GM04504 (cell line): Measurements from ENCODE around the gene CACNA2D4.
"Not testable (repeated sequence)": the region's sequence is repeated elsewhere in the genome, so short reads cannot be mapped to it uniquely, and the experiment has no call there.

Experiments
- DNase-seq: peaks from one replicate; pipeline ENCODE4 v3.0.0-alpha.2; 2012; ENCODE audit warnings: low read depth

The CACNA2D4 gene, protein sequence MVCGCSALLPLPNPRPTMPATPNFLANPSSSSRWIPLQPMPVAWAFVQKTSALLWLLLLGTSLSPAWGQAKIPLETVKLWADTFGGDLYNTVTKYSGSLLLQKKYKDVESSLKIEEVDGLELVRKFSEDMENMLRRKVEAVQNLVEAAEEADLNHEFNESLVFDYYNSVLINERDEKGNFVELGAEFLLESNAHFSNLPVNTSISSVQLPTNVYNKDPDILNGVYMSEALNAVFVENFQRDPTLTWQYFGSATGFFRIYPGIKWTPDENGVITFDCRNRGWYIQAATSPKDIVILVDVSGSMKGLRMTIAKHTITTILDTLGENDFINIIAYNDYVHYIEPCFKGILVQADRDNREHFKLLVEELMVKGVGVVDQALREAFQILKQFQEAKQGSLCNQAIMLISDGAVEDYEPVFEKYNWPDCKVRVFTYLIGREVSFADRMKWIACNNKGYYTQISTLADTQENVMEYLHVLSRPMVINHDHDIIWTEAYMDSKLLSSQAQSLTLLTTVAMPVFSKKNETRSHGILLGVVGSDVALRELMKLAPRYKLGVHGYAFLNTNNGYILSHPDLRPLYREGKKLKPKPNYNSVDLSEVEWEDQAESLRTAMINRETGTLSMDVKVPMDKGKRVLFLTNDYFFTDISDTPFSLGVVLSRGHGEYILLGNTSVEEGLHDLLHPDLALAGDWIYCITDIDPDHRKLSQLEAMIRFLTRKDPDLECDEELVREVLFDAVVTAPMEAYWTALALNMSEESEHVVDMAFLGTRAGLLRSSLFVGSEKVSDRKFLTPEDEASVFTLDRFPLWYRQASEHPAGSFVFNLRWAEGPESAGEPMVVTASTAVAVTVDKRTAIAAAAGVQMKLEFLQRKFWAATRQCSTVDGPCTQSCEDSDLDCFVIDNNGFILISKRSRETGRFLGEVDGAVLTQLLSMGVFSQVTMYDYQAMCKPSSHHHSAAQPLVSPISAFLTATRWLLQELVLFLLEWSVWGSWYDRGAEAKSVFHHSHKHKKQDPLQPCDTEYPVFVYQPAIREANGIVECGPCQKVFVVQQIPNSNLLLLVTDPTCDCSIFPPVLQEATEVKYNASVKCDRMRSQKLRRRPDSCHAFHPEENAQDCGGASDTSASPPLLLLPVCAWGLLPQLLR

DNA sequence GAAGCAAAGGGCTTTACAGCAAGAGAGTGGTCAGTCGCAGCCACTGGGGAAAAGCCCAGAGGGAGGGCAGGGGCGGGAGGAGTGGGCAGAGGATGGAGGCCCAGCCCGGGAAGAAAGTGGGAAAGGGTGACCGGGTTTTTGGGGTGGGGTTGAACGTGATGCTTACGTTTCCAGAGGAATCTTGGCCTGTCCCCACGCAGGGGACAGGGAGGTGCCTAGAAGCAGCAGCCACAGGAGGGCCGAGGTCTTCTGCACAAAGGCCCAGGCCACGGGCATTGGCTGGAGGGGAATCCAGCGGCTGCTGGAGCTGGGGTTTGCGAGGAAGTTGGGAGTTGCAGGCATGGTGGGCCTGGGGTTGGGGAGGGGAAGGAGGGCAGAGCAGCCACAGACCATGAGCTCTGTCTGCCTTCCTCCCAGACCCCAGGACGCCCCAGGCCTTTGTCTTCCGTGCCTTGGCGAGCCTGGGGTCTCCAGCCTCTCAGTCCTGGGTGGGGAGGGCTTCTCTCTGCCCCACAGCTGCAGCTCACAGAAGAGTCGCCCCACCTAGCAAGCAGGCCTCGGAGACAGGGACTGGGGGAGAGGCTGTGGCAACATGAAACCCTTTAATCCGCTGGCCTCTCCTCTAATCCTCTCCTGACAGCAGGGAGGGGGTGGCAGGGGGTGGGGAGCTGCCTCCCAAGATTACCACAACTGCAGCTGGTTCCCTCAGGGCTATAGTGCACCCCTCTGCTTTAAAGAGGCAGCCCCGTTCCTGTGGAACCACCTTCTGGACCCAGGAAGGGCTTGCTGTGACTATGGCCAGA lies at the start of gene CACNA2D4:
TSS of gene CACNA2D4 (minus strand) at position 572 of the 803 bp plus-strand sequence. CDS start at position 393, 179 bp downstream.
- DNase-seq: no peak

DNA sequence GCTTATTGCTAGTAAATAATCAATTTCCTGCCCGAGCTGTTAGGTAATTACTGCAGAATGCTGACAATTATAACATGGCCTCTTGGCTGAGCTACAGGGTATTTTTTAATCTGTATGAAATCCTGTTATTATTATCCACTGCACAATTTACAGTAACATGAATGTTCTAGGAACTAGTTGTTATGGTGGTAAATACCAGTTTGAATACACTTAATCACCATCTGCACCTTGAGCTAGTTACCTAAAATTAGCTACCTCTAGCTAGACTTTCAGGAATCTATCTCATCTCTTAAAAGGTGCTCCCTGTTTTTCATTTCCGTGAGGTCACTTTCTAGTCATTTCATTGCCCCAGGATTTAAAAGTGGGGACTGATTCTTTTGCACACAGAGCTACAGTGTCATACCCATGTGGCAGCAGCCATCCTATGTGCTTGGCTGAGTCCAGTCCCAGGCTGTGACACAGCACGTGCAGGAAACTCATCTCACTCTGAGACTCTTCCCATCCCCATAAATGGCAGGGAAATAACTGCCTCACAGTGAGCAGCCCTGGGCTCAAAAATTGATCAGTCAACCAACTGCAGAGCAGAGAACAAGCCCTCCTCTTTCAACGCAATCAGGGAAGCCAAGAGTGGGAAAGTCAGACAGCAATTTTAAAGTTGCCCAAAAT lies 48.2 kb upstream of the CACNA2D4 start:
- DNase-seq: no peak

- DNase-seq: no peak
Observed at GRCh38 chr12:1965916-1966315, 47.5 kb upstream of the CACNA2D4 start.

GRCh38 chr12:1962051-1963020 lies 43.9 kb upstream of the CACNA2D4 start:
- no peak for DNase-seq

- no peak for DNase-seq
Observed at GRCh38 chr12:1956716-1957115, 38.3 kb upstream of the CACNA2D4 start.

GRCh38 chr12:1949771-1950470 lies 31.5 kb upstream of the CACNA2D4 start:
- no peak for DNase-seq

- DNase-seq: no peak
Observed at GRCh38 chr12:1948883-1949282, 30.4 kb upstream of the CACNA2D4 start.

DNA sequence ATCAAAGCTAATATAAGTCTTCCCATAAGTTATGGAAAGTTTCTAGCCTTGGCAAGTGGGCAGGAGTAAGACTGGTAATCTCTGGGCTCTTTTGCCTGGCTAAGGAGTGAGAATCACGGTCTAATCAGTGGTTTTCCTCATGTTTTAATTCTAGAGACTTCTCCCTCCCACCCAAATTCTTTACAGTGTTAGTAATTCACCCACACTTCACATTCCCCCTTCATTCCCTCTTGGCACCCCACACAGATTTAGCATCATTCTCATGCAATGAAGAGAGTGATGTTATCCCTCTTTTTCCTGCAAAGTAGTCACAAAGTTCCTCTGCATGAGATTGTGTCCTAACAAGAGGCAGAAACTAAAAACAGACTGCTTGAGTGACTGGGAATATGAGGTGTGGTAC lies 28.6 kb upstream of the CACNA2D4 start:
- DNase-seq: peak; percentile 35

- DNase-seq: no peak
Observed at GRCh38 chr12:1946296-1946695, 27.8 kb upstream of the CACNA2D4 start.

GRCh38 chr12:1945502-1945901 lies 27.1 kb upstream of the CACNA2D4 start:
- DNase-seq: not testable (repeated sequence)

- peak; percentile 54 for DNase-seq
Observed at GRCh38 chr12:1939801-1940607, 21.6 kb upstream of the CACNA2D4 start.

DNA sequence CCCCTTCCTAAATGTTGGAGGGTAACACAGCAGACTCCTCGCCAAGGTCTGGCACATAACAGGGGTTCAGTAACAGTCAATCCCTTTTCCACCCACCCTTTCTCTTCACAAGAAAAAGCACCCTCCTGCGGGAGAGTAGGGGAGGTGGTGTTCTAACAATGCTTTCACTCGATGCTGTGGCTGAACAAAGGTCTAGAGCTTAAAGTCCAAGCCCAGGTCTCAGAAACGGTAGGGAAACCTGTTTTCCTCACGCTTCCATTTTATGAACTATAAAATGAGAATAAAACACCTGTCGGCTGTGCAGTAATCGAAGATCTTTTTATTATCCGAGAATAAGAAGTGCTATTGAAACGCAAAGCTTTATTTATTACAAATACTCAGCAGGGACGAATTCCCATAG lies 20.9 kb upstream of the CACNA2D4 start:
- DNase-seq: no peak

DNA sequence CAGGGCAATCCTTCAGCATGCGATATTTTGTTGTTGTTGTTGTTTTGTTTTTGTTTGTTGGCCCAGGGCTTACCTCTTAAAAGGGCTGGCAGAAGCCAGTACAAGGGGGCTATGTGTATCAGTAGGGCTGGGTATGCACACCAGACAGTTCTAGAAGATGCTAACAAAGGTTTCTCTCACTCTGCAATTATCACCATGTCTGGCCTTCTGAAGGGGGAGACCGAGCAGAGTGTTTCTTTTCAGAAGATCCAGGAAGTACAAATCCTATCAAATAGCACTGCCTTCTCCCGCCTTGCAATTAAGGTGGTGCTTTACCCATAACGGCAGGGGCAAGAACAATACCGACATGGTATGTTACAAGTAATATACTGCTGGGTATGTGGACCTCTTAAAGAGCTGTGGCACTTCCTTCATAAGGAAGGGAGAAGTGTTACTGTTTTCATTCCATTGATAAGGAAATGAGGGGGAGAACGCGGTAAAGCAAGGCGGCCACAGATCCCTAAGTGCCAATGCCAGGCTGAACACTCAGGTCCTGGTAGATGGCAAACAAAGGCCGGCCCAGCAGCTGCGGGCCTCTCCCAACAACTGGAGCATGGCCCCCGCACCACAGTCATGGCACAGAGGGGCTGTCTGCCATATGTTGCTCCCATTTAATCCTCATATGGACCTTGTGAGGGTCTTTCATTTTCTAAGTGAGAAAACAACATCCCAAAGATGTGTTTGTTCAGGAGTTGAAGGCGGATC lies 19.2 kb upstream of the CACNA2D4 start:
- DNase-seq: no peak

DNA sequence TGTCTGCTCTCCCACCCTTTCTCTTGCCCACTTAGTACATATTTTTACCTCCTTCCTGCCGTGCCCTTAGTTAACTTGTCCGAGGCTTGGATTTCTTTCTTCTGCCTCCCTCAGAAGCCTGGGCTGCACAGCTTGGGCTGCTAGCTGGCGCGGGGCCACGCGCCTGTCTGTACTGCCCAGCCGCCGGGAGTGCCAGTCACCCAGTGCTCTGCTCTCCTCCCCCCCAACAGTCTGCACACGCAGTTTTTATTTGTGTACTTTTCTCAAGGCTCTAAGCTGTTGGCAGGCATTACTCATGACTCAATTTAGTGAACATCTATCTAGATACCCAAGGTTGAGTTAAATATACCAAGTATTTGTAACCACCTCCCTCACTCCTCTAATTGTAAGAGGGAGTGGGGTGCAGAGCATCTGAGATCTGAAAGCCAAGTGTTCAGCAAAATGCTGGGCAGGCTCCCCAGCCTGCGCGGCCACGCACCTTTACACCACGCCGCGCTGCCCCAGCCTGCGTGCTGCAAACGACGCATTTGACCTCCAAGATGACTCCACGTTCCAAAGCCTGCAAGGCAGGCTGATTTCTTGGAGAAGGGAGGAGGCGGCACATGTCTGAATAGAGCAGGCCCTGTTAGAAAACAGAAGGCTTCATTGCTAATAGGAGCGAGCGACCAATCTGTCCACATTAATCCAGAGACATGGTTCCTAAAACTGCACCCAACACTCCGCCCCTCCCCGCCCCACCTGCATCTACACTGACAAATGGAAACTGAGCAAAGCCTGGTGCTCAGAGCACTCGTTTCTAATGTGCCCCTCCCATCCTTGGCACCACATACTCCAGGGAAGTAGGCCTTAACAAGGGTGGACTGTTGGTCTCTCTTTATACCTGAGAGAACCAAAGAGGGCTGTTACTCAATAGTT lies 18.2 kb upstream of the CACNA2D4 start:
- DNase-seq: no peak

- no peak for DNase-seq
Observed at GRCh38 chr12:1935700-1936378, 17.4 kb upstream of the CACNA2D4 start.

DNA sequence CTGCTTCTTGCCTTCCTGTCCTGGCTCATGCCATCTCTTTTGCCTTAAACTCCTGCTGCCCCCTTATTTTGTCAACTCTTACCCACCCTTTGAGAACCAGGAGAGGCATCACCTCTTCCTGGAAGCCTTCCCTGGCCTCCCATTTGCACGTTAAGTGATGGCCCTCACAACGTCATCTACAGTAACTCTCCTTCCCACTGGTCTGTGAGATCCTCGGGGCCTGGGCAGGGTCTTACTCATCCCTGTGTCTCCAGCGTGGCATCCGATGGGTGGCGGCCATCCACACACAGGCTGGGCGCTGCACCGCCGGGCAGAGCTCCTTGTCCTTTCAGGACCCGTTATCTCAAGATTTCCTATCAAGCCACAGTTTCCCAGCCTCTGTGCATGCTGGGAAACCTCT lies 16.8 kb upstream of the CACNA2D4 start:
- no peak for DNase-seq
